Chondrocyte (in vitro differentiated cells): ENCODE results near the gene IL9. TPM values are rescaled to one million over a fixed set of nuclear protein-coding genes. Genes with fewer than 3 reads are reported as not detected.

Experiments
- DNase-seq: peaks from one replicate; pipeline ENCODE4 v3.0.0; 2021; ENCODE audit warnings: mixed read lengths, low spot score
- H3K27ac Mint-ChIP-seq: one replicate; pipeline ENCODE4 v1.8.0; 2021; ENCODE audit warnings: mild to moderate bottlenecking, moderate library complexity, mixed read lengths; ENCODE audit not compliant: unreplicated experiment
- H3K27me3 Mint-ChIP-seq: 2 replicates; pipeline ENCODE4 v1.8.0; 2021; ENCODE audit warnings: low read depth, mixed read lengths
- H3K36me3 Mint-ChIP-seq: 2 replicates; pipeline ENCODE4 v1.8.0; 2021; ENCODE audit warnings: low read depth, mixed read lengths
- H3K4me1 Mint-ChIP-seq: 2 replicates; pipeline ENCODE4 v1.8.0; 2021; ENCODE audit warnings: low read depth, mild to moderate bottlenecking, mixed read lengths
- H3K4me3 Mint-ChIP-seq: one replicate; pipeline ENCODE4 v1.8.0; 2021; ENCODE audit warnings: mild to moderate bottlenecking, moderate library complexity, mixed read lengths; ENCODE audit not compliant: unreplicated experiment
- H3K9me3 Mint-ChIP-seq: 2 replicates; pipeline ENCODE4 v1.8.0; 2021; ENCODE audit warnings: low read depth, mixed read lengths
- CTCF ChIP-seq: fragments of 200-600 bp; sonication (generic); IDR thresholded peaks from 2 replicates; pipeline ENCODE4 v1.5.0; 2021; ENCODE audit warnings: antibody characterized with exemption, mild to moderate bottlenecking, moderate library complexity
- total RNA-seq: library from RNA; stranded (reverse); gene quantifications from 3 replicates; pipeline ENCODE4 v1.2.1, GENCODE V29; 2021

Gene IL9
- total RNA-seq, 1 donor from 2014 or later: not detected

GRCh38 chr5:135937245-135937911 lies 41.7 kb upstream of the IL9 start:
- Mint-ChIP-seq H3K27ac (no peak overlapping the region), H3K4me1 (no peaks in the 10 kb centered on the region), H3K36me3 (no peaks in the 10 kb centered on the region), H3K27me3 (peaks cover 7% of the 10 kb centered on the region), H3K4me3 (no peak overlapping the region), H3K9me3 (no peaks in the 10 kb centered on the region)
- no peak for TF ChIP-seq CTCF
- DNase-seq: no peak

GRCh38 chr5:135934939-135935338 lies 39.3 kb upstream of the IL9 start:
- no peaks in the 10 kb centered on the region for H3K36me3 Mint-ChIP-seq
- H3K27me3 Mint-ChIP-seq: peaks cover 22% of the 10 kb centered on the region
- H3K9me3 Mint-ChIP-seq: no peaks in the 10 kb centered on the region
- TF ChIP-seq CTCF: no peak
- no peak overlapping the region for H3K4me3 Mint-ChIP-seq
- peaks cover 3% of the 10 kb centered on the region for H3K4me1 Mint-ChIP-seq
- DNase-seq: no peak
- no peak overlapping the region for H3K27ac Mint-ChIP-seq

GRCh38 chr5:135930949-135931295 lies 35.3 kb upstream of the IL9 start:
- H3K27me3 Mint-ChIP-seq: peaks cover 49% of the 10 kb centered on the region
- no peak overlapping the region for H3K27ac Mint-ChIP-seq
- DNase-seq: no peak
- H3K4me1 Mint-ChIP-seq: peaks cover 3% of the 10 kb centered on the region
- peak overlapping the region; percentile 57 for H3K4me3 Mint-ChIP-seq
- peaks cover 6% of the 10 kb centered on the region for H3K36me3 Mint-ChIP-seq
- peaks cover 12% of the 10 kb centered on the region for H3K9me3 Mint-ChIP-seq
- TF ChIP-seq CTCF: no peak

GRCh38 chr5:135930029-135930948 lies 34.6 kb upstream of the IL9 start:
- no peak for DNase-seq
- peaks cover 3% of the 10 kb centered on the region for H3K4me1 Mint-ChIP-seq
- H3K27ac Mint-ChIP-seq: no peak overlapping the region
- H3K36me3 Mint-ChIP-seq: peaks cover 6% of the 10 kb centered on the region
- TF ChIP-seq CTCF: no peak
- H3K27me3 Mint-ChIP-seq: peaks cover 52% of the 10 kb centered on the region
- H3K4me3 Mint-ChIP-seq: peak overlapping the region; percentile 57
- peaks cover 12% of the 10 kb centered on the region for H3K9me3 Mint-ChIP-seq

- H3K27ac Mint-ChIP-seq: no peak overlapping the region
- H3K9me3 Mint-ChIP-seq: no peaks in the 10 kb centered on the region
- DNase-seq: no peak
- TF ChIP-seq CTCF: no peak
- peaks cover 4% of the 10 kb centered on the region for H3K36me3 Mint-ChIP-seq
- no peaks in the 10 kb centered on the region for H3K4me1 Mint-ChIP-seq
- H3K27me3 Mint-ChIP-seq: peaks cover 70% of the 10 kb centered on the region
- no peak overlapping the region for H3K4me3 Mint-ChIP-seq
Measured at GRCh38 chr5:135921388-135921787, 25.7 kb upstream of the IL9 start.
